Panc1 (cell line): Measurements from ENCODE around the gene ZNF474. TPM values are rescaled to one million over a fixed set of nuclear protein-coding genes. Genes with fewer than 3 reads are reported as not detected.

Source experiments
- ATAC-seq: fragments of 200-7000 bp; cut with Tn5 transposase; 2 replicates; pipeline ENCODE4 v1.9.1; 2020; ENCODE audit warnings: mild to moderate bottlenecking, moderate library complexity
- BruUV-seq: library from RNA; stranded (reverse); fragments of 400-500 nt; replicated peaks from 2 replicates; lab custom pipeline; 2021; lab: Mats Ljungman, UMichigan
- CTCF ChIA-PET: fragments of 300-600 bp; sonication (Branson Sonifier 250); formaldehyde crosslinking; loops from one replicate; lab custom pipeline; 2022; ENCODE audit warnings: antibody characterized with exemption; lab: Charles Lee
- POLR2A ChIA-PET: fragments of 300-600 bp; sonication (Branson Sonifier 250); formaldehyde crosslinking; loops from one replicate; lab custom pipeline; 2022; ENCODE audit warnings: antibody characterized with exemption; lab: Charles Lee
- DNase-seq: peaks from one replicate; pipeline ENCODE4 v3.0.0-alpha.2; 2010; ENCODE audit warnings: low read depth, low spot score
- H3K27ac ChIP-seq: 2 replicates; pipeline ENCODE4 v1.5.1; 2011; ENCODE audit warnings: mild to moderate bottlenecking, low read length, inconsistent platforms
- H3K27me3 ChIP-seq: fragments of 200-500 bp; sonication (Bioruptor generic); 2 replicates; pipeline ENCODE4 v1.6.0; 2014; ENCODE audit warnings: low read length, inconsistent platforms; ENCODE audit not compliant: control insufficient read depth, insufficient read depth
- H3K36me3 ChIP-seq: fragments of 200-500 bp; sonication (Bioruptor generic); 2 replicates; pipeline ENCODE4 v1.5.1; 2014; ENCODE audit warnings: inconsistent platforms, mild to moderate bottlenecking, low read length, moderate library complexity; ENCODE audit not compliant: control insufficient read depth, insufficient read depth
- H3K4me1 ChIP-seq: 2 replicates; pipeline ENCODE4 v1.5.1; 2011; ENCODE audit warnings: inconsistent platforms, mild to moderate bottlenecking, low read length, moderate library complexity; ENCODE audit not compliant: control insufficient read depth, insufficient read depth
- H3K4me3 ChIP-seq, 2 experiments: 2 replicates each; pipeline ENCODE4 v1.5.1; 2011 to 2012; ENCODE audit warnings: low read depth in 2 of 2, low read length in 2 of 2, mild to moderate bottlenecking in 2 of 2, inconsistent platforms in 1 of 2, moderate library complexity in 1 of 2
- H3K9me3 ChIP-seq: fragments of 200-500 bp; sonication (Bioruptor generic); 2 replicates; pipeline ENCODE4 v1.5.1; 2014; ENCODE audit warnings: low read depth, mild to moderate bottlenecking, inconsistent platforms, low read length, moderate library complexity; ENCODE audit not compliant: control insufficient read depth, insufficient read depth
- POLR2AphosphoS5 ChIP-seq: IDR thresholded peaks from 2 replicates; pipeline ENCODE4 v1.6.1; 2012; ENCODE audit warnings: mild to moderate bottlenecking, low read depth, low read length, moderate library complexity
- SIN3A ChIP-seq: IDR thresholded peaks from 2 replicates; pipeline ENCODE4 v1.6.1; 2012; ENCODE audit warnings: low read depth, mild to moderate bottlenecking, low read length, moderate library complexity, borderline replicate concordance; ENCODE audit not compliant: insufficient read depth
- TCF7L2 ChIP-seq: IDR thresholded peaks from 2 replicates; pipeline ENCODE4 v1.6.1; 2011; ENCODE audit warnings: mild to moderate bottlenecking, low read depth, low read length, inconsistent platforms
- in situ Hi-C: cut with HindIII; loops from 2 replicates; pipeline ENCODE4 v1.10.0; 2016; ENCODE audit warnings: low sequenced_read_pairs, low pct_unique_long_range_greater_than_20kb
- intact Hi-C: fragments of 100-400 bp; cut with micrococcal nuclease; formaldehyde crosslinking; loops from one replicate; pipeline ENCODE4 v1.10.0; 2022; ENCODE audit not compliant: unreplicated experiment
- total RNA-seq: library from RNA; stranded (reverse); gene quantifications from one replicate; pipeline ENCODE4 v1.2.1, GENCODE V29; 2021; ENCODE audit not compliant: unreplicated experiment
- TF ChIP-seq, protein P1 (sequence below): fragments of 450-650 bp; IDR thresholded peaks from 2 replicates; pipeline ENCODE4 v1.5.1; 2017; ENCODE audit warnings: mild to moderate bottlenecking
- TF ChIP-seq, protein P2 (sequence below), 2 experiments: IDR thresholded peaks; 2 replicates each; pipeline ENCODE4 v1.6.1; 2011 to 2012; ENCODE audit warnings: low read depth in 2 of 2, control low read depth in 1 of 2, low read length in 1 of 2, mild to moderate bottlenecking in 1 of 2, moderate library complexity in 1 of 2; ENCODE audit not compliant: insufficient read depth in 1 of 2

Gene ZNF474
- total RNA-seq, 1 experiment from 2014 or later: not detected

DNA sequence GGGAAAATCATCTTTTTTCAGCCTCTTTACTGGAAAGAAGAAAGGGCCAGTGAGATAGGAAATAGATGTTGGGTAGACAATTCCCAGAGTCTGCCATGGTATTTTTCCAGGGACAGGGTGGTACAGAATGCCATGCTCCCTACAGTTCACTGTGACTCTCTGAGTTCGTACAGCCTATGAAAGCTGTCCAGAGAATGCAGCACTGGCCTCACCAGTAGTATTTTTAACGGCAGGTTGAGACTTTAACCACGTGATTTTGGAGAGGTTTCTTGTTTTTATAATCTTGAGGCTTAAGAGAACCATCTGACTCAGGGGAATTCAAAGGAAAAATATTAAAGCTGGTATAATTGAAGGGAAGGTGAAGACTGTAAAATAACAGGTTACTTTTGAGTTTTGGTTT lies 10.1 kb upstream of the ZNF474 start:
- ChIA-PET CTCF (no interaction called here), POLR2A (no interaction called here)
- DNase-seq: no peak
- no TSS peak for BruUV-seq
- intact Hi-C loops (no loop called here), in situ Hi-C loops (no loop called here)
- H3K4me1 ChIP-seq: no peaks in the 10 kb centered on the region
- no peaks in the 10 kb centered on the region for H3K9me3 ChIP-seq
- TF ChIP-seq, protein P1, sequence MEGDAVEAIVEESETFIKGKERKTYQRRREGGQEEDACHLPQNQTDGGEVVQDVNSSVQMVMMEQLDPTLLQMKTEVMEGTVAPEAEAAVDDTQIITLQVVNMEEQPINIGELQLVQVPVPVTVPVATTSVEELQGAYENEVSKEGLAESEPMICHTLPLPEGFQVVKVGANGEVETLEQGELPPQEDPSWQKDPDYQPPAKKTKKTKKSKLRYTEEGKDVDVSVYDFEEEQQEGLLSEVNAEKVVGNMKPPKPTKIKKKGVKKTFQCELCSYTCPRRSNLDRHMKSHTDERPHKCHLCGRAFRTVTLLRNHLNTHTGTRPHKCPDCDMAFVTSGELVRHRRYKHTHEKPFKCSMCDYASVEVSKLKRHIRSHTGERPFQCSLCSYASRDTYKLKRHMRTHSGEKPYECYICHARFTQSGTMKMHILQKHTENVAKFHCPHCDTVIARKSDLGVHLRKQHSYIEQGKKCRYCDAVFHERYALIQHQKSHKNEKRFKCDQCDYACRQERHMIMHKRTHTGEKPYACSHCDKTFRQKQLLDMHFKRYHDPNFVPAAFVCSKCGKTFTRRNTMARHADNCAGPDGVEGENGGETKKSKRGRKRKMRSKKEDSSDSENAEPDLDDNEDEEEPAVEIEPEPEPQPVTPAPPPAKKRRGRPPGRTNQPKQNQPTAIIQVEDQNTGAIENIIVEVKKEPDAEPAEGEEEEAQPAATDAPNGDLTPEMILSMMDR: no peak
- TF ChIP-seq SIN3A (no peak), TCF7L2 (no peak), POLR2AphosphoS5 (no peak)
- TF ChIP-seq, protein P2, sequence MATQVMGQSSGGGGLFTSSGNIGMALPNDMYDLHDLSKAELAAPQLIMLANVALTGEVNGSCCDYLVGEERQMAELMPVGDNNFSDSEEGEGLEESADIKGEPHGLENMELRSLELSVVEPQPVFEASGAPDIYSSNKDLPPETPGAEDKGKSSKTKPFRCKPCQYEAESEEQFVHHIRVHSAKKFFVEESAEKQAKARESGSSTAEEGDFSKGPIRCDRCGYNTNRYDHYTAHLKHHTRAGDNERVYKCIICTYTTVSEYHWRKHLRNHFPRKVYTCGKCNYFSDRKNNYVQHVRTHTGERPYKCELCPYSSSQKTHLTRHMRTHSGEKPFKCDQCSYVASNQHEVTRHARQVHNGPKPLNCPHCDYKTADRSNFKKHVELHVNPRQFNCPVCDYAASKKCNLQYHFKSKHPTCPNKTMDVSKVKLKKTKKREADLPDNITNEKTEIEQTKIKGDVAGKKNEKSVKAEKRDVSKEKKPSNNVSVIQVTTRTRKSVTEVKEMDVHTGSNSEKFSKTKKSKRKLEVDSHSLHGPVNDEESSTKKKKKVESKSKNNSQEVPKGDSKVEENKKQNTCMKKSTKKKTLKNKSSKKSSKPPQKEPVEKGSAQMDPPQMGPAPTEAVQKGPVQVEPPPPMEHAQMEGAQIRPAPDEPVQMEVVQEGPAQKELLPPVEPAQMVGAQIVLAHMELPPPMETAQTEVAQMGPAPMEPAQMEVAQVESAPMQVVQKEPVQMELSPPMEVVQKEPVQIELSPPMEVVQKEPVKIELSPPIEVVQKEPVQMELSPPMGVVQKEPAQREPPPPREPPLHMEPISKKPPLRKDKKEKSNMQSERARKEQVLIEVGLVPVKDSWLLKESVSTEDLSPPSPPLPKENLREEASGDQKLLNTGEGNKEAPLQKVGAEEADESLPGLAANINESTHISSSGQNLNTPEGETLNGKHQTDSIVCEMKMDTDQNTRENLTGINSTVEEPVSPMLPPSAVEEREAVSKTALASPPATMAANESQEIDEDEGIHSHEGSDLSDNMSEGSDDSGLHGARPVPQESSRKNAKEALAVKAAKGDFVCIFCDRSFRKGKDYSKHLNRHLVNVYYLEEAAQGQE (IDR thresholded peaks at IDR 0.05; ENCODE audit: insufficient read depth in 1 of 2, low read depth in 2 of 2, low read length in 1 of 2): no peak
- no peaks in the 10 kb centered on the region; the same call in 1 of the 2 replicates for H3K27me3 ChIP-seq
- no peak overlapping the region for H3K4me3 ChIP-seq
- no peak for ATAC-seq
- no peaks in the 10 kb centered on the region for H3K36me3 ChIP-seq
- H3K27ac ChIP-seq: no peak overlapping the region

GRCh38 chr5:122120493-122120892 lies 8.9 kb upstream of the ZNF474 start:
- intact Hi-C loops: no loop called here
- H3K9me3 ChIP-seq: no peaks in the 10 kb centered on the region
- TF ChIP-seq, protein P2 (IDR thresholded peaks at IDR 0.05; ENCODE audit: insufficient read depth in 1 of 2, low read depth in 2 of 2, low read length in 1 of 2): no peak
- TF ChIP-seq, protein P1: no peak
- no peak for TF ChIP-seq SIN3A
- no peak for TF ChIP-seq POLR2AphosphoS5
- no peak for TF ChIP-seq TCF7L2
- ChIA-PET CTCF (no interaction called here), POLR2A (no interaction called here)
- no TSS peak for BruUV-seq
- H3K4me3 ChIP-seq: no peak overlapping the region
- in situ Hi-C loops: no loop called here
- H3K4me1 ChIP-seq: no peaks in the 10 kb centered on the region
- no peak for ATAC-seq
- no peaks in the 10 kb centered on the region for H3K27me3 ChIP-seq
- no peaks in the 10 kb centered on the region for H3K36me3 ChIP-seq
- no peak for DNase-seq
- H3K27ac ChIP-seq: no peak overlapping the region
